RWPE2 (cell line): ENCODE data around the gene NDUFA13.

Source experiments
- ATAC-seq: fragments of 200-7000 bp; cut with Tn5 transposase; 3 replicates; pipeline ENCODE4 v1.9.1; 2021; ENCODE audit warnings: low read depth
- DNase-seq: peaks from one replicate; pipeline ENCODE4 v3.0.0-alpha.2; 2020; ENCODE audit warnings: low spot score
- H3K27ac ChIP-seq: fragments of 450-650 bp; 2 replicates; pipeline ENCODE4 v1.5.1; 2017; ENCODE audit warnings: mild to moderate bottlenecking; ENCODE audit not compliant: poor library complexity, severe bottlenecking
- H3K27me3 ChIP-seq: fragments of 250-450 bp; sonication (Bioruptor Pico); 2 replicates; pipeline ENCODE4 v1.5.1; 2021; ENCODE audit warnings: mild to moderate bottlenecking, moderate library complexity; ENCODE audit not compliant: insufficient read depth, poor library complexity, severe bottlenecking
- H3K36me3 ChIP-seq: fragments of 250-450 bp; sonication (Bioruptor Pico); 2 replicates; pipeline ENCODE4 v1.5.1; 2020; ENCODE audit warnings: low read depth, mild to moderate bottlenecking, moderate library complexity
- H3K4me1 ChIP-seq: fragments of 250-450 bp; sonication (Bioruptor Pico); 2 replicates; pipeline ENCODE4 v1.5.1; 2021; ENCODE audit warnings: mild to moderate bottlenecking, moderate library complexity; ENCODE audit not compliant: insufficient read depth, poor library complexity, severe bottlenecking
- H3K4me3 ChIP-seq: fragments of 250-450 bp; sonication (Bioruptor Pico); 2 replicates; pipeline ENCODE4 v1.5.1; 2021; ENCODE audit warnings: mild to moderate bottlenecking, moderate library complexity; ENCODE audit not compliant: severe bottlenecking
- H3K9me3 ChIP-seq: fragments of 250-450 bp; sonication (Bioruptor Pico); 2 replicates; pipeline ENCODE4 v1.5.1; 2021; ENCODE audit warnings: mild to moderate bottlenecking, moderate library complexity; ENCODE audit not compliant: severe bottlenecking
- TF ChIP-seq, protein P1 (sequence below): fragments of 450-650 bp; IDR thresholded peaks from one replicate; pipeline ENCODE4 v1.5.1; 2017; ENCODE audit warnings: mild to moderate bottlenecking, moderate library complexity; ENCODE audit not compliant: poor library complexity, severe bottlenecking

Gene NDUFA13

DNA sequence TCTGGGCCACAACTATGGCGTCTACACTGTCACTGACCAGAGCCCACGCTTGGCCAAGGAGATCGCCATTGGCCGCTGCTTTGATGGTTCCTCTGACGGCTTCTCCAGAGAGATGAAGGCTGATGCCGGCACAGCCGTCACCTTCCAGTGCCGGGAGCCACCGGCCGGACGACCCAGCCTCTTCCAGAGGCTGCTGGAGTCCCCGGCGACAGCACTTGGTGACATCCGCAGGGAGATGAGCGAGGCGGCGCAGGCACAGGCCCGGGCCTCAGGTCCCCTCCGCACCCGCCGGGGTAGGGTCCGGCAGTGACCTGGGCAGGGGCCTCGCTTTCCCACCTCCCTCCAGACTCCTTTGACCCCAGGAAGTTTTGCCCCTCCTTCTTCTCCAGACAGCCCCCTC, 29.7 kb downstream of the NDUFA13 start:
- Histone ChIP-seq H3K9me3 (no peaks in the 10 kb centered on the region), H3K36me3 (no peaks in the 10 kb centered on the region), H3K27me3 (no peaks in the 10 kb centered on the region), H3K4me1 (no peaks in the 10 kb centered on the region), H3K27ac (no peak overlapping the region), H3K4me3 (no peak overlapping the region)
- DNase-seq (no peak), ATAC-seq (no peak)
- TF ChIP-seq, protein P1, sequence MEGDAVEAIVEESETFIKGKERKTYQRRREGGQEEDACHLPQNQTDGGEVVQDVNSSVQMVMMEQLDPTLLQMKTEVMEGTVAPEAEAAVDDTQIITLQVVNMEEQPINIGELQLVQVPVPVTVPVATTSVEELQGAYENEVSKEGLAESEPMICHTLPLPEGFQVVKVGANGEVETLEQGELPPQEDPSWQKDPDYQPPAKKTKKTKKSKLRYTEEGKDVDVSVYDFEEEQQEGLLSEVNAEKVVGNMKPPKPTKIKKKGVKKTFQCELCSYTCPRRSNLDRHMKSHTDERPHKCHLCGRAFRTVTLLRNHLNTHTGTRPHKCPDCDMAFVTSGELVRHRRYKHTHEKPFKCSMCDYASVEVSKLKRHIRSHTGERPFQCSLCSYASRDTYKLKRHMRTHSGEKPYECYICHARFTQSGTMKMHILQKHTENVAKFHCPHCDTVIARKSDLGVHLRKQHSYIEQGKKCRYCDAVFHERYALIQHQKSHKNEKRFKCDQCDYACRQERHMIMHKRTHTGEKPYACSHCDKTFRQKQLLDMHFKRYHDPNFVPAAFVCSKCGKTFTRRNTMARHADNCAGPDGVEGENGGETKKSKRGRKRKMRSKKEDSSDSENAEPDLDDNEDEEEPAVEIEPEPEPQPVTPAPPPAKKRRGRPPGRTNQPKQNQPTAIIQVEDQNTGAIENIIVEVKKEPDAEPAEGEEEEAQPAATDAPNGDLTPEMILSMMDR, result no peak

DNA sequence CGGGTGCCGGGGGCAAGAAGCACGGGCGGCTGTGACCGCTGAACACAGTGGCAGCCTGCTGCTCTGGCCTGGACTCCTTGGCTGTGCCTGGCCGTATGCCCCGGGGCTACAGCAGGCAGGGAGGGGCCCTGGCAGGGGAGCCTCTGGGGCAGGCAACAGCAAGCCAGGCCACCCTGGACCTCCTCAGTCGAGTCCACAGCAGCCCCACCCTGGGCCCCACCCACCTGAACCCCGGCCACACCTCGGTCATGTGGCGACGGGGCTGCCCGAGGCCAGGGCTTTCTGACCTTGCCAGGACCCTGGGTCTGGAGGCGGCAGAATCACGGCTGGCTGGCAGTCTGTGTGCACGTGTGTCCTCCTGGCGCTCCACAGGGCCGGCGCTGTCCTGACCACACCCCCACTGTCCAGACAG, 30.7 kb downstream of the NDUFA13 start:
- no peak for DNase-seq
- no peaks in the 10 kb centered on the region for H3K27me3 ChIP-seq

DNA sequence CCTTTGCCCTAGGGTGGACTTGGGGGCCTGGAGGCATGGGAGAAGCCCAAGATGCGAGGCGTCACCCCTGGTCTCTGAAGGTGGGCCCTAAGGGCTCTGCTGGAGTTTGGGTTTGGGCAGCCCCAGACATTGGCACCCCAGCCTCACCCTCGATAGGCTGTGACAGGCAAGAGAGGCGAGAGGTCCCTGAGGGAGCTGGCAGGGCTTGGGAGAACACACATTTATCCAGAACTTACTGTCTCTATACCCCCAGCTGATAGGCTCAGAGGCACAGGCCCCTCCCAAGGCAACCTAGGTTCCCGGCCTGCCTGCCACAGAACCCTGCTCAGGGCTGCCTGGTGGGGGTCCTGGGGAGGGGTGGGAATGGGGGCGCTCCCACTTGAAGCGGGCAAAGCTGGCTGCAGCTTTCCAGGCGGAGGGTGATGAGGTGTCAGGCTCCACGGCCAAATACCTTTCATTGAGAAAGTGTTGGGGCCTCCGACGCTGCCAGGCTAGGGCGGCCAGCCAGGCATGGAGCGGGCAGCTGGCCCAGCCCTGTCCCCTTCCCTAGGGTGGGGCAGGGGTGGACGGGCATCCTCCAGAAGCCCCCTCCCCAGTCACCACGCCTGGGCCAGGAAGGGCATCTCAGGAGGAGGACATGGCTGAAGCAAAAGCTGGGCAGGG, 31.8 kb downstream of the NDUFA13 start:
- no peak overlapping the region for H3K4me3 ChIP-seq
- no peak overlapping the region for H3K27ac ChIP-seq
- DNase-seq (no peak), ATAC-seq (no peak)
- H3K36me3 ChIP-seq, result no peaks in the 10 kb centered on the region
- no peaks in the 10 kb centered on the region for H3K27me3 ChIP-seq
- H3K9me3 ChIP-seq, result no peaks in the 10 kb centered on the region
- no peaks in the 10 kb centered on the region for H3K4me1 ChIP-seq
- TF ChIP-seq, protein P1, result no peak

More for the DNA sequence above, 30.7 kb downstream of the NDUFA13 start:
- Histone ChIP-seq H3K9me3 (no peaks in the 10 kb centered on the region), H3K4me1 (no peaks in the 10 kb centered on the region), H3K27ac (no peak overlapping the region), H3K4me3 (no peak overlapping the region), H3K36me3 (no peaks in the 10 kb centered on the region)
- TF ChIP-seq, protein P1, result no peak
- ATAC-seq, result peak; percentile 15; the same call in 2 of the 3 replicates

DNA sequence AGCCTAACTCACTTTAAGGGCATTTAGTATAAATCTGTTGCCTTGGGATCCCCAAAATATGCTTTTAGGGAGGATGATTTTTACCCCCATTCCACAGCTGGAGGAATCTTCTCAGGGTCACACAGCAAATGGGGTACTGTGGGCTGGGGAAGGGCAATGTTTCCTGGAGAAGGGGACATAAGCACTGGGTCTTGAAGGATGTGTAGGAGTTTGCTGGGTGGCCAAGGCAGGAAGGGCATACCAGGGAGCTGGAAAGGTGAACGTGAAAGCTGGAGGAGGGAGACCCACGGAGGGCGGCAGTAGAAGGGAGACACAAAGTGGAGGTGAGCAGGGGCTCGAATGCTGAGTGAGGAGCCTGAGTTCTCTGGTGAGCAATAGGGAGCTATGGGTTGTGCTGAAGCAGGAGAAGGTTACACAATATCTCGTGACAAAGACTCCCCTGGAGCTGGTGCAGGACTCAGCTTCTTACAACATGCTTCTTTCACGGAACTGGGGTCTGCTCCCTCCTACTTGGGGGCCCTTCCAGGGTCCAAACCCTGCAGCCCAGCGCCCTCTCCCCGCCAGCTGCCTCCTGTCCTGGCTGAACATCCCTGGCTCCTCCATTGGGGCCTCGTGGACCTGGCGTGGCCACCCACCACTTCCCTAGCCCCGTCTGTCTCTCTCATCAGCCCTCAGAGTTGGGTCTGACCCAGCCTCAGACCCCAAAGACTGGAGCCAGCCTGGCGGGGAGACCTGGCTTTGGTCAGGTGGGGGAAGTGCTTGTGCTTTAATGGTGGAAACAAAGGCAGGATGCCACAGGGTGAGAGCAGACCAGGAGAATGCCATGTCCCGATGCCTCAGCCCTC, 33.1 kb downstream of the NDUFA13 start:
- Histone ChIP-seq H3K9me3 (no peaks in the 10 kb centered on the region), H3K4me1 (no peaks in the 10 kb centered on the region), H3K36me3 (no peaks in the 10 kb centered on the region), H3K4me3 (no peak overlapping the region), H3K27me3 (no peaks in the 10 kb centered on the region), H3K27ac (no peak overlapping the region)
- ATAC-seq (no peak), DNase-seq (no peak)
- TF ChIP-seq, protein P1, result no peak
